A673 (cell line): Measurements from ENCODE around the gene UCHL1.

Experiments
- CTCF ChIP-seq: fragments of 300-800, 200-600 bp; sonication (generic); conservative IDR thresholded peaks from 2 replicates; pipeline ENCODE4 v1.5.1; 2017; ENCODE audit warnings: low read depth, mild to moderate bottlenecking, antibody characterized with exemption, low read length, moderate library complexity, mixed read lengths
- EZH2 ChIP-seq: fragments of 200-600 bp; sonication (generic); IDR thresholded peaks from 2 replicates; pipeline ENCODE4 v1.6.1; 2017; ENCODE audit warnings: borderline replicate concordance, low read depth, mild to moderate bottlenecking, mixed read lengths, antibody characterized with exemption, low read length; ENCODE audit not compliant: poor library complexity, severe bottlenecking

GRCh38 chr4:41308398-41308797 lies 51.7 kb downstream of the UCHL1 start:
- TF ChIP-seq CTCF (no peak), EZH2 (no peak)
